Hepatocyte (in vitro differentiated cells): Measurements from ENCODE around the gene GAL3ST2. TPM values are rescaled to one million over a fixed set of nuclear protein-coding genes. Genes with fewer than 3 reads are reported as not detected.

Experiments used
- DNase-seq: peaks from one replicate; pipeline ENCODE4 v3.0.0-alpha.2; 2016; ENCODE audit warnings: low spot score
- H2AFZ ChIP-seq: fragments of 200-600 bp; sonication (generic); 2 replicates; pipeline ENCODE4 v1.6.0; 2016; ENCODE audit warnings: antibody characterized with exemption, mild to moderate bottlenecking
- H3K27ac ChIP-seq: fragments of 200-600 bp; sonication (generic); 2 replicates; pipeline ENCODE4 v1.5.1; 2016; ENCODE audit warnings: mild to moderate bottlenecking
- H3K27me3 ChIP-seq: fragments of 200-600 bp; sonication (generic); 2 replicates; pipeline ENCODE4 v1.6.1; 2016
- H3K36me3 ChIP-seq: fragments of 200-600 bp; sonication (generic); replicated peaks from 2 replicates; pipeline ENCODE4 v1.5.1; 2016; ENCODE audit warnings: low read depth; ENCODE audit not compliant: insufficient read depth
- H3K4me1 ChIP-seq: fragments of 200-600 bp; sonication (generic); 2 replicates; pipeline ENCODE4 v1.5.1; 2016; ENCODE audit warnings: mild to moderate bottlenecking, moderate library complexity; ENCODE audit not compliant: insufficient read depth
- H3K4me2 ChIP-seq: fragments of 200-600 bp; sonication (generic); 2 replicates; pipeline ENCODE4 v1.6.0; 2016
- H3K4me3 ChIP-seq: fragments of 200-600 bp; sonication (generic); 2 replicates; pipeline ENCODE4 v1.5.1; 2016; ENCODE audit warnings: mild to moderate bottlenecking
- H3K79me2 ChIP-seq: fragments of 200-600 bp; sonication (generic); 2 replicates; pipeline ENCODE4 v1.6.0; 2017; ENCODE audit warnings: mild to moderate bottlenecking
- H3K9me2 ChIP-seq: fragments of 200-600 bp; sonication (generic); replicated peaks from 2 replicates; pipeline ENCODE4 v1.6.0; 2017; ENCODE audit warnings: mild to moderate bottlenecking; ENCODE audit not compliant: insufficient read depth
- H3K9me3 ChIP-seq: fragments of 200-600 bp; sonication (generic); 2 replicates; pipeline ENCODE4 v1.5.1; 2016; ENCODE audit warnings: low read depth, mild to moderate bottlenecking
- H4K20me1 ChIP-seq: fragments of 200-600 bp; sonication (generic); 2 replicates; pipeline ENCODE4 v1.6.0; 2016; ENCODE audit warnings: mild to moderate bottlenecking; ENCODE audit not compliant: insufficient read depth, poor library complexity, severe bottlenecking
- CTCF ChIP-seq: fragments of 200-600 bp; sonication (generic); IDR thresholded peaks from 2 replicates; pipeline ENCODE4 v1.5.1; 2016; ENCODE audit warnings: antibody characterized with exemption, mild to moderate bottlenecking; ENCODE audit not compliant: poor library complexity
- EZH2 ChIP-seq: fragments of 200-600 bp; sonication (generic); IDR thresholded peaks from 2 replicates; pipeline ENCODE4 v1.6.1; 2016; ENCODE audit warnings: antibody characterized with exemption, mild to moderate bottlenecking, borderline replicate concordance
- EZH2phosphoT487 ChIP-seq: fragments of 200-600 bp; sonication (generic); IDR thresholded peaks from one replicate; pipeline ENCODE4 v1.6.1; 2018; ENCODE audit warnings: antibody characterized with exemption, mild to moderate bottlenecking, low read depth, moderate library complexity; ENCODE audit not compliant: unreplicated experiment, severe bottlenecking
- WGBS: methylation state at CpG from one replicate; pipeline ENCODE4 v1.1.6; 2016; ENCODE audit warnings: low lambda C conversion rate; ENCODE audit errors: missing lambda C conversion rate; 5-methylcytosine and 5-hydroxymethylcytosine counted together
- polyA plus RNA-seq: library from polyadenylated mRNA; unstranded; fragments of >200 nt; fragmentation: Nextera tagmentation; extraction: Ambion mirVana; gene quantifications from 2 replicates; pipeline ENCODE4 v1.2.1, GENCODE V29; 2016
- total RNA-seq: library from RNA; depleted of rRNA; stranded (reverse); fragments of >200 nt; gene quantifications from 2 replicates; pipeline ENCODE4 v1.2.3, GENCODE V29; 2014

Gene GAL3ST2
- total RNA-seq (0.20 and 0.53 TPM in 2 replicates), polyA plus RNA-seq (not detected in 2 replicates)

- TF ChIP-seq EZH2phosphoT487 (no peak), EZH2 (no peak), CTCF (no peak)
- no peak within 1 kb of the TSS for H3K4me3 ChIP-seq
- H3K27me3 ChIP-seq: no peaks in the 10 kb centered on the region
Observed at GRCh38 chr2:241776336-241777169, at the start of gene GAL3ST2. Gene GAL3ST2 (plus strand): TSS chr2:241776822. CDS start chr2:241776956, 134 bp downstream.

GRCh38 chr2:241728000-241728399, 48.6 kb upstream of the GAL3ST2 start:
- no peak overlapping the region for H3K4me2 ChIP-seq
- no peak for DNase-seq
- no peaks in the 10 kb centered on the region for H3K36me3 ChIP-seq
- no peaks in the 10 kb centered on the region for H3K79me2 ChIP-seq
- H3K9me2 ChIP-seq: no peaks in the 10 kb centered on the region
- WGBS: 96% methylated on average over 8 of the region's 8 CpGs
- TF ChIP-seq EZH2phosphoT487 (no peak), EZH2 (no peak), CTCF (no peak)
- no peaks in the 10 kb centered on the region for H3K4me1 ChIP-seq
- H3K27ac ChIP-seq: no peak overlapping the region
- H3K9me3 ChIP-seq: no peaks in the 10 kb centered on the region
- no peak overlapping the region for H3K4me3 ChIP-seq
- H4K20me1 ChIP-seq: no peaks in the 10 kb centered on the region
- H2AFZ ChIP-seq: no peak overlapping the region
- H3K27me3 ChIP-seq: no peaks in the 10 kb centered on the region

More at GRCh38 chr2:241776336-241777169, at the start of gene GAL3ST2:
- 88% methylated on average over 23 of the region's 27 CpGs for WGBS
- H3K4me2 ChIP-seq: no peak within 1 kb of the TSS
- H3K9me3 ChIP-seq: peaks cover 8% of the 10 kb centered on the region
- DNase-seq: no peak
- no peaks in the 10 kb centered on the region for H4K20me1 ChIP-seq
- no peak within 1 kb of the TSS for H3K27ac ChIP-seq
- H3K9me2 ChIP-seq: no peaks in the 10 kb centered on the region
- no peak within 1 kb of the TSS for H2AFZ ChIP-seq
- no peaks in the 10 kb centered on the region for H3K79me2 ChIP-seq
- no peaks in the 10 kb centered on the region for H3K36me3 ChIP-seq
- peaks cover 5% of the 10 kb centered on the region for H3K4me1 ChIP-seq

GRCh38 chr2:241728627-241729026, 48.0 kb upstream of the GAL3ST2 start:
- no peak overlapping the region for H3K27ac ChIP-seq
- H3K4me1 ChIP-seq: no peaks in the 10 kb centered on the region
- no peak overlapping the region for H3K4me2 ChIP-seq
- DNase-seq: no peak
- H3K4me3 ChIP-seq: no peak overlapping the region
- no peaks in the 10 kb centered on the region for H3K9me2 ChIP-seq
- 97% methylated on average over 19 of the region's 19 CpGs for WGBS
- no peaks in the 10 kb centered on the region for H3K79me2 ChIP-seq
- no peaks in the 10 kb centered on the region for H4K20me1 ChIP-seq
- TF ChIP-seq CTCF (no peak), EZH2phosphoT487 (no peak), EZH2 (no peak)
- no peaks in the 10 kb centered on the region for H3K9me3 ChIP-seq
- no peaks in the 10 kb centered on the region for H3K36me3 ChIP-seq
- H2AFZ ChIP-seq: no peak overlapping the region
- no peaks in the 10 kb centered on the region for H3K27me3 ChIP-seq
